CD4-positive, alpha-beta T cell treated with Interleukin-12 subunit alpha and Interleukin-12 subunit beta, for 1 hour (primary cell): ENCODE data around the gene RBPJ.
A peak's percentile ranks its signal among the peaks of the same experiment; 100 is the strongest.
"Not testable (repeated sequence)": the region's sequence is repeated elsewhere in the genome, so short reads cannot be mapped to it uniquely, and the experiment has no call there.

Experiments
- DNase-seq: peaks from one replicate; pipeline ENCODE4 v3.0.0-alpha.2; 2020

The RBPJ gene

GRCh38 chr4:26377328-26378311 lies 56.8 kb downstream of the RBPJ start:
- no peak for DNase-seq

- no peak for DNase-seq
Observed at GRCh38 chr4:26379837-26380236, 59.0 kb downstream of the RBPJ start.

- DNase-seq: no peak
Observed at GRCh38 chr4:26380740-26381139, 59.9 kb downstream of the RBPJ start.

GRCh38 chr4:26384380-26385057 lies 63.7 kb downstream of the RBPJ start:
- DNase-seq: no peak

- DNase-seq: no peak
Observed at GRCh38 chr4:26385690-26386089, 64.9 kb downstream of the RBPJ start.

GRCh38 chr4:26386386-26386785 lies 65.6 kb downstream of the RBPJ start:
- DNase-seq: no peak

GRCh38 chr4:26388671-26389070 lies 67.9 kb downstream of the RBPJ start:
- no peak for DNase-seq

GRCh38 chr4:26397086-26397485 lies 76.3 kb downstream of the RBPJ start:
- no peak for DNase-seq

GRCh38 chr4:26400132-26400531 lies 79.3 kb downstream of the RBPJ start:
- DNase-seq: no peak

- not testable (repeated sequence) for DNase-seq
Observed at GRCh38 chr4:26402017-26402416, 81.2 kb downstream of the RBPJ start.

- no peak for DNase-seq
Observed at GRCh38 chr4:26402458-26402857, 81.6 kb downstream of the RBPJ start.

- no peak for DNase-seq
Observed at GRCh38 chr4:26404743-26405206, 84.0 kb downstream of the RBPJ start.

- no peak for DNase-seq
Observed at GRCh38 chr4:26406346-26406975, 85.6 kb downstream of the RBPJ start.

- no peak for DNase-seq
Observed at GRCh38 chr4:26407476-26407875, 86.7 kb downstream of the RBPJ start.

GRCh38 chr4:26410385-26411293 lies 89.8 kb downstream of the RBPJ start:
- DNase-seq: peak; percentile 67

GRCh38 chr4:26412381-26413372 lies 91.9 kb downstream of the RBPJ start:
- no peak for DNase-seq

GRCh38 chr4:26413582-26413981 lies 92.8 kb downstream of the RBPJ start:
- no peak for DNase-seq

- no peak for DNase-seq
Observed at GRCh38 chr4:26418107-26418506, 97.3 kb downstream of the RBPJ start.

GRCh38 chr4:26418850-26419249 lies 98.0 kb downstream of the RBPJ start:
- DNase-seq: no peak

GRCh38 chr4:26420438-26420837 lies 99.6 kb downstream of the RBPJ start:
- DNase-seq: no peak

GRCh38 chr4:26420913-26421312 lies 100.1 kb downstream of the RBPJ start:
- DNase-seq: no peak
